DOHH2 (cell line): Measurements from ENCODE around the gene HOXA13.
A peak's percentile ranks its signal among the peaks of the same experiment; 100 is the strongest.

Source experiments
- H3F3A ChIP-seq: fragments of 200-600 bp; sonication (generic), shearing (Covaris generic); 2 replicates; pipeline ENCODE4 v1.6.0; 2016; ENCODE audit warnings: antibody characterized with exemption, mild to moderate bottlenecking; ENCODE audit not compliant: control insufficient read depth, insufficient read depth
- H3K27ac ChIP-seq: fragments of 200-600 bp; sonication (generic); 2 replicates; pipeline ENCODE4 v1.5.1; 2014; ENCODE audit warnings: low read depth, mild to moderate bottlenecking, low read length, moderate library complexity
- H3K27me3 ChIP-seq: fragments of 200-600 bp; sonication (generic); 2 replicates; pipeline ENCODE4 v1.6.1; 2014; ENCODE audit warnings: mild to moderate bottlenecking, low read length, mixed read lengths; ENCODE audit not compliant: control insufficient read depth
- H3K36me3 ChIP-seq: fragments of 200-600 bp; sonication (generic); 2 replicates; pipeline ENCODE4 v1.6.1; 2014; ENCODE audit warnings: mild to moderate bottlenecking, low read length, moderate library complexity, mixed read lengths; ENCODE audit not compliant: control insufficient read depth
- H3K4me1 ChIP-seq: fragments of 200-600 bp; sonication (generic); 2 replicates; pipeline ENCODE4 v1.6.1; 2014; ENCODE audit warnings: mild to moderate bottlenecking, low read length, mixed read lengths; ENCODE audit not compliant: control insufficient read depth
- H3K4me2 ChIP-seq: fragments of 200-600 bp; sonication (generic); 2 replicates; pipeline ENCODE4 v1.6.0; 2014; ENCODE audit warnings: mild to moderate bottlenecking, low read length, moderate library complexity
- H3K4me3 ChIP-seq: fragments of 200-600 bp; sonication (generic); 2 replicates; pipeline ENCODE4 v1.5.1; 2014; ENCODE audit warnings: mild to moderate bottlenecking, low read length, mixed read lengths
- H3K79me2 ChIP-seq: fragments of 200-600 bp; sonication (generic); 2 replicates; pipeline ENCODE4 v1.6.1; 2014; ENCODE audit warnings: mild to moderate bottlenecking, low read length, mixed read lengths; ENCODE audit not compliant: control insufficient read depth
- H3K9me2 ChIP-seq: fragments of 200-600 bp; sonication (generic); replicated peaks from 2 replicates; pipeline ENCODE4 v1.6.1; 2014; ENCODE audit warnings: mild to moderate bottlenecking, low read length, mixed read lengths; ENCODE audit not compliant: control insufficient read depth
- H3K9me3 ChIP-seq: fragments of 200-600 bp; sonication (generic); 2 replicates; pipeline ENCODE4 v1.6.1; 2014; ENCODE audit warnings: antibody characterized with exemption, low read length, mixed read lengths; ENCODE audit not compliant: control insufficient read depth, insufficient read depth
- H4K20me1 ChIP-seq: fragments of 200-600 bp; sonication (generic); 2 replicates; pipeline ENCODE4 v1.6.0; 2014; ENCODE audit warnings: low read depth, mild to moderate bottlenecking, antibody characterized with exemption, low read length, moderate library complexity; ENCODE audit not compliant: control insufficient read depth, insufficient read depth
- EZH2phosphoT487 ChIP-seq: fragments of 200-600 bp; sonication (generic); IDR thresholded peaks from 2 replicates; pipeline ENCODE4 v1.6.1; 2017; ENCODE audit warnings: borderline replicate concordance, mild to moderate bottlenecking, antibody characterized with exemption, low read length, moderate library complexity, mixed read lengths
- TF ChIP-seq, protein P1 (sequence below): fragments of 200-600 bp; sonication (generic); IDR thresholded peaks from one replicate; pipeline ENCODE4 v1.5.1; 2014; ENCODE audit warnings: antibody characterized with exemption, mild to moderate bottlenecking, low read depth, low read length; ENCODE audit not compliant: poor library complexity, severe bottlenecking

HOXA13 gene

DNA sequence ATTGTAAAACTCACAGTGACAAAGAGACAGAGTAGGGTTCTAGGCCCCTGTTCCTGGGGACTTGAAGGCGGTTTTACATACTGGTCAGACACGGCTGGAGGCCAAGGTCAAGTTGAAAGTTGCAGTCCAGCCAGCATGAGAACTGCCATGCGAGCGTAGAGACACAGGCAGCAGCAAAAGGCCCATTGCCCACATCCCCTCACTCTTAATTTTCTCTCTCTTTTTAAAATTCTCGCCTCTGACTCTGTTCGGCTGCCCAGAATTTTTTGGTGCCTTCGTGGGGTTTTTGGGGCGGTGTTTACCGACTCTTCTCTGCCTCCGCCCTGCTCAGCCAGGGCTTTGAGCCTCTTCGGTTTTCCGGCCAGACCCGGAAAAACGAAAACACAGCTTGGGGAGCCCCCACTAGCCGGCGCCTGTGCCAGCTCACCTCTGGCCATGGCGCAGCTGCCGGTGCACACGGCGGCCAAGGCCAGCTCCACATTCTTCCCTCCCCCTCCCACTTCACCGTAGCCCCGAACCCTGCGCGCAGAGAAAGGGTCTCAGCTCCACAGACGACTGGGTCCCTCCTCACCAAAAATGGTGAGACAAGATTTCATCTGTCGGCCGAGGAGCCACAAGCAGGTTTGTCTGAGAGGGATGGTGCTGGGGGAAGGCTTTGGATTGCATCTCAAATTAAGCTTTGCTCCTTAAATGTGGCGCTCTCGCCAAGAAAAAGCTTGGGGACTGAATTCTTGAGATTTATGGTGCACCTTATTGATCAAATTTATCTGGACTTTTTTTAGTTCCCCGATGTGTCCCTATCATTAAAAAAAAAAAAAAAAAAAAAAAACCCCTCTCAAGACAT lies 2.3 kb upstream of the HOXA13 start:
- H3K79me2 ChIP-seq = no peaks in the 10 kb centered on the region
- H3K27me3 ChIP-seq = peaks cover 88% of the 10 kb centered on the region
- H3K4me2 ChIP-seq = no peak overlapping the region
- H3K4me1 ChIP-seq = peaks cover 15% of the 10 kb centered on the region
- no peak overlapping the region for H3K27ac ChIP-seq
- H3K9me2 ChIP-seq = no peaks in the 10 kb centered on the region
- no peak for TF ChIP-seq EZH2phosphoT487
- TF ChIP-seq, protein P1, sequence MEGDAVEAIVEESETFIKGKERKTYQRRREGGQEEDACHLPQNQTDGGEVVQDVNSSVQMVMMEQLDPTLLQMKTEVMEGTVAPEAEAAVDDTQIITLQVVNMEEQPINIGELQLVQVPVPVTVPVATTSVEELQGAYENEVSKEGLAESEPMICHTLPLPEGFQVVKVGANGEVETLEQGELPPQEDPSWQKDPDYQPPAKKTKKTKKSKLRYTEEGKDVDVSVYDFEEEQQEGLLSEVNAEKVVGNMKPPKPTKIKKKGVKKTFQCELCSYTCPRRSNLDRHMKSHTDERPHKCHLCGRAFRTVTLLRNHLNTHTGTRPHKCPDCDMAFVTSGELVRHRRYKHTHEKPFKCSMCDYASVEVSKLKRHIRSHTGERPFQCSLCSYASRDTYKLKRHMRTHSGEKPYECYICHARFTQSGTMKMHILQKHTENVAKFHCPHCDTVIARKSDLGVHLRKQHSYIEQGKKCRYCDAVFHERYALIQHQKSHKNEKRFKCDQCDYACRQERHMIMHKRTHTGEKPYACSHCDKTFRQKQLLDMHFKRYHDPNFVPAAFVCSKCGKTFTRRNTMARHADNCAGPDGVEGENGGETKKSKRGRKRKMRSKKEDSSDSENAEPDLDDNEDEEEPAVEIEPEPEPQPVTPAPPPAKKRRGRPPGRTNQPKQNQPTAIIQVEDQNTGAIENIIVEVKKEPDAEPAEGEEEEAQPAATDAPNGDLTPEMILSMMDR = no peak
- no peaks in the 10 kb centered on the region for H3K9me3 ChIP-seq
- H3F3A ChIP-seq = no peaks in the 10 kb centered on the region
- H3K4me3 ChIP-seq = no peak overlapping the region
- no peaks in the 10 kb centered on the region for H3K36me3 ChIP-seq
- H4K20me1 ChIP-seq = peaks cover 4% of the 10 kb centered on the region; the same call in 1 of the 2 replicates

GRCh38 chr7:27201580-27202017 lies 1.7 kb upstream of the HOXA13 start:
- H3K4me3 ChIP-seq = peak overlapping the region; percentile 75; the same call in 1 of the 2 replicates
- no peaks in the 10 kb centered on the region for H3K36me3 ChIP-seq
- H3K79me2 ChIP-seq = no peaks in the 10 kb centered on the region
- H3K27me3 ChIP-seq = peaks cover 87% of the 10 kb centered on the region
- H3K9me3 ChIP-seq = no peaks in the 10 kb centered on the region
- H3K4me1 ChIP-seq = peaks cover 15% of the 10 kb centered on the region
- H4K20me1 ChIP-seq = peaks cover 4% of the 10 kb centered on the region; the same call in 1 of the 2 replicates
- no peaks in the 10 kb centered on the region for H3K9me2 ChIP-seq
- H3F3A ChIP-seq = peaks cover under 1% of the 10 kb centered on the region; the same call in 1 of the 2 replicates
- H3K4me2 ChIP-seq = peak overlapping the region; percentile 88; the same call in 1 of the 2 replicates
- TF ChIP-seq EZH2phosphoT487 = no peak
- TF ChIP-seq, protein P1 = no peak
- H3K27ac ChIP-seq = no peak overlapping the region

DNA sequence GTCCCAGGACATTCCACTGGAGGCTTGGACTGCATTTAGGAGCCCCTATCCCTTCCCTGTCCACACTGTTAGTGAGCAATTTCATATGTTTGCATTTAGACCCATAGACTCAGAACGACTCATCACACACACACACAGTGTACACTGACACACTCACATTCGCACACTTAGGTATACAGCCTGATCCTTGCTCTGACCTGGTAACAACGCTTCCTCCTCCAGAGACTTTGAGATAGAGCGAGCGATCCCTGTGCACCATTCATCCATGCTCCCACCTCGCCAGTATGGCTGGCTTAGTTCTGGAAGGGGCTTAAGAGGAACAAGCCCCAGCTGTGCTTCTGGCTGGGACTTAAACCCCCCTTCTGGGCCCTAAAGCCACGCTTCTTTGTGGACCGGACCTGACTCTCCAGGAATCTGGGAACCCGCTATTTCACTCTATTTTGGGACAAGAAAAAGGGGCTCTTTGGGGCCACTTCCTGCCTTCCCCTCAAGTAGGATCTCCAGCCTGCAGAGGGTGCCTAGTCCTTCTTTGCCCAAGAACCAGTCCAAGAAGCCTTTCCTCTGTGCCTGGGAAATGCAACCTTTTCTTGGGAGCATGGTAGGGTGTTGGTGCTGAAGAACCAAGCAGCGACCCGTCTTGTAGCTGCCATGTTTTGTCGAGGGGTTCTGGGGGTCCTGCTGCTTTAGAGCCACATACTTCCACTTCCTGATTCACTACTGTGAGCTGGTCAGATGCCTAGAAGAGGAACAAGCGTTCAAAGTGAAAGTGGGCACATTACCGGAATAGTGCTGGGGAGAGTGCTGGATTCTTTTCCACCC lies 1.1 kb upstream of the HOXA13 start:
- Histone ChIP-seq H4K20me1 (peaks cover 4% of the 10 kb centered on the region; the same call in 1 of the 2 replicates), H3K36me3 (no peaks in the 10 kb centered on the region), H3K79me2 (no peaks in the 10 kb centered on the region), H3K27me3 (peaks cover 85% of the 10 kb centered on the region), H3K27ac (no peak overlapping the region), H3K9me2 (no peaks in the 10 kb centered on the region), H3K4me2 (peak overlapping the region; percentile 88), H3K4me1 (peaks cover 18% of the 10 kb centered on the region), H3K4me3 (peak overlapping the region; percentile 75), H3K9me3 (no peaks in the 10 kb centered on the region), H3F3A (peaks cover 2% of the 10 kb centered on the region; the same call in 1 of the 2 replicates)
- TF ChIP-seq, protein P1 = no peak
- no peak; the same call in 1 of the 2 replicates for TF ChIP-seq EZH2phosphoT487
